HCT116 (cell line): ENCODE data around the gene SGMS2. TPM values are rescaled to one million over a fixed set of nuclear protein-coding genes. Genes with fewer than 3 reads are reported as not detected.

Source experiments
- ATAC-seq: fragments of 200-7000 bp; cut with Tn5 transposase; 2 replicates; pipeline ENCODE4 v1.9.1; 2020; ENCODE audit warnings: mild to moderate bottlenecking, moderate library complexity
- BruUV-seq: library from RNA; stranded (reverse); fragments of 400-500 nt; replicated peaks from 2 replicates; lab custom pipeline; 2021; lab: Mats Ljungman, UMichigan
- CTCF ChIA-PET: fragments of 300-600 bp; sonication (Branson Sonifier 250); formaldehyde crosslinking; loops from one replicate; lab custom pipeline; 2021; ENCODE audit warnings: antibody characterized with exemption; lab: Charles Lee
- POLR2A ChIA-PET: fragments of 300-600, 350-600 bp; sonication (Branson Sonifier 250); formaldehyde crosslinking; loops from one replicate; lab custom pipeline; 2021; ENCODE audit warnings: antibody characterized with exemption; lab: Charles Lee
- RAD21 ChIA-PET, 2 experiments: fragments of 300-600 bp; sonication (Branson Sonifier 250); formaldehyde crosslinking; loops; one replicate each; lab custom pipeline; 2023; ENCODE audit warnings: low total read pairs in 2 of 2; ENCODE audit not compliant: uncharacterized antibody in 2 of 2, unreplicated experiment in 2 of 2, low non-redundant PET in 1 of 2; lab: Charles Lee
- DNase-seq: peaks from one replicate; pipeline ENCODE4 v3.0.0-alpha.2; 2010; ENCODE audit warnings: low read depth, low spot score
- H2AFZ ChIP-seq: fragments of 200-600 bp; shearing (Covaris generic), sonication (generic); 2 replicates; pipeline ENCODE4 v1.6.1; 2017; ENCODE audit warnings: low read depth, mixed run types, mixed read lengths, antibody characterized with exemption, low read length; ENCODE audit not compliant: poor library complexity, severe bottlenecking
- H3K27ac ChIP-seq: 2 replicates; pipeline ENCODE4 v1.5.1; 2012; ENCODE audit warnings: low read depth, low read length
- H3K27me3 ChIP-seq: fragments of 200-600 bp; sonication (generic); 2 replicates; pipeline ENCODE4 v1.6.1; 2016; ENCODE audit warnings: mixed run types, low read length, mixed read lengths; ENCODE audit not compliant: insufficient read depth
- H3K36me3 ChIP-seq, 2 experiments: fragments of 200-500 bp in 1 of 2; fragments of 200-600 bp in 1 of 2; sonication (Bioruptor generic) in 1 of 2; sonication (generic) in 1 of 2; 2 replicates each; pipeline versions ENCODE4 v1.5.1 to v1.6.1; 2014 to 2016; ENCODE audit warnings: low read length in 2 of 2, inconsistent platforms in 1 of 2, mixed read lengths in 1 of 2, mixed run types in 1 of 2; ENCODE audit not compliant: insufficient read depth in 2 of 2, control insufficient read depth in 1 of 2
- H3K4me1 ChIP-seq, 2 experiments: fragments of 200-600 bp in 1 of 2; sonication (generic) in 1 of 2; 2 replicates each; pipeline versions ENCODE4 v1.5.1 to v1.6.1; 2012 to 2017; ENCODE audit warnings: low read length in 2 of 2, inconsistent platforms in 1 of 2, mild to moderate bottlenecking in 1 of 2, mixed read lengths in 1 of 2, mixed run types in 1 of 2, moderate library complexity in 1 of 2; ENCODE audit not compliant: insufficient read depth in 2 of 2, control insufficient read depth in 1 of 2
- H3K4me2 ChIP-seq: fragments of 200-600 bp; sonication (generic); 2 replicates; pipeline ENCODE4 v1.6.1; 2017; ENCODE audit warnings: mixed run types, low read length, mixed read lengths
- H3K4me3 ChIP-seq, 2 experiments: fragments of 200-600 bp in 1 of 2; sonication (generic) in 1 of 2; replicated peaks in 1 of 2; 2 replicates each; pipeline ENCODE4 v1.5.1; 2011 to 2016; ENCODE audit warnings: low read length in 2 of 2, control low read depth in 1 of 2, low read depth in 1 of 2, mild to moderate bottlenecking in 1 of 2, mixed read lengths in 1 of 2, mixed run types in 1 of 2
- H3K79me2 ChIP-seq: fragments of 200-600 bp; sonication (generic); 2 replicates; pipeline ENCODE4 v1.6.1; 2017; ENCODE audit warnings: mild to moderate bottlenecking, mixed run types, low read length, moderate library complexity, mixed read lengths; ENCODE audit not compliant: insufficient read depth
- H3K9ac ChIP-seq: fragments of 200-600 bp; sonication (generic); 2 replicates; pipeline ENCODE4 v1.6.1; 2016; ENCODE audit warnings: low read length, mixed read lengths
- H3K9me2 ChIP-seq: fragments of 200-600 bp; sonication (generic), shearing (Covaris generic); 2 replicates; pipeline ENCODE4 v1.6.1; 2017; ENCODE audit warnings: mixed run types, mild to moderate bottlenecking, moderate library complexity; ENCODE audit not compliant: insufficient read depth
- H3K9me3 ChIP-seq, 2 experiments: fragments of 200-500 bp in 1 of 2; fragments of 200-600 bp in 1 of 2; sonication (Bioruptor generic) in 1 of 2; sonication (generic) in 1 of 2; 2 replicates each; pipeline ENCODE4 v1.6.1; 2014 to 2017; ENCODE audit warnings: low read length in 2 of 2, mixed read lengths in 2 of 2, inconsistent platforms in 1 of 2, low read depth in 1 of 2, mild to moderate bottlenecking in 1 of 2, mixed run types in 1 of 2, moderate library complexity in 1 of 2; ENCODE audit not compliant: control insufficient read depth in 1 of 2, insufficient read depth in 1 of 2
- H4K20me1 ChIP-seq: fragments of 200-600 bp; sonication (generic), shearing (Covaris generic); 2 replicates; pipeline ENCODE4 v1.6.1; 2017; ENCODE audit warnings: mixed run types, mild to moderate bottlenecking, moderate library complexity; ENCODE audit not compliant: insufficient read depth
- CBX3 ChIP-seq: IDR thresholded peaks from 2 replicates; pipeline ENCODE4 v1.6.1; 2012; ENCODE audit warnings: low read depth
- CEBPB ChIP-seq: IDR thresholded peaks from 2 replicates; pipeline ENCODE4 v1.6.1; 2012; ENCODE audit warnings: low read depth
- EGR1 ChIP-seq: IDR thresholded peaks from 2 replicates; pipeline ENCODE4 v1.6.1; 2012; ENCODE audit warnings: low read depth
- ELF1 ChIP-seq: IDR thresholded peaks from 2 replicates; pipeline ENCODE4 v1.6.1; 2012; ENCODE audit warnings: low read depth, borderline replicate concordance
- EZH2 ChIP-seq: fragments of 200-600 bp; sonication (generic); IDR thresholded peaks from 2 replicates; pipeline ENCODE4 v1.6.1; 2017; ENCODE audit warnings: antibody characterized with exemption, mixed run types
- EZH2phosphoT487 ChIP-seq: fragments of 200-600 bp; IDR thresholded peaks from 2 replicates; pipeline ENCODE4 v1.6.1; 2018; ENCODE audit warnings: antibody characterized with exemption, borderline replicate concordance
- FOSL1 ChIP-seq: IDR thresholded peaks from 2 replicates; pipeline ENCODE4 v1.6.1; 2012; ENCODE audit warnings: low read depth
- JUND ChIP-seq: IDR thresholded peaks from 2 replicates; pipeline ENCODE4 v1.6.1; 2012
- POLR2A ChIP-seq: IDR thresholded peaks from 2 replicates; pipeline ENCODE4 v1.7.0; 2011; ENCODE audit warnings: borderline replicate concordance; ENCODE audit not compliant: insufficient read depth, insufficient read length; ENCODE audit errors: extremely low read depth
- RAD21 ChIP-seq: IDR thresholded peaks from 2 replicates; pipeline ENCODE4 v1.6.1; 2012; ENCODE audit warnings: low read depth, mild to moderate bottlenecking
- SIN3A ChIP-seq: IDR thresholded peaks from 2 replicates; pipeline ENCODE4 v1.6.1; 2012; ENCODE audit warnings: low read depth
- SP1 ChIP-seq: IDR thresholded peaks from 2 replicates; pipeline ENCODE4 v1.6.1; 2012; ENCODE audit warnings: low read depth
- TCF7L2 ChIP-seq: IDR thresholded peaks from 2 replicates; pipeline ENCODE4 v1.7.0; 2011; ENCODE audit warnings: borderline replicate concordance, inconsistent platforms; ENCODE audit not compliant: insufficient read depth, insufficient read length; ENCODE audit errors: extremely low read depth
- YY1 ChIP-seq: IDR thresholded peaks from 2 replicates; pipeline ENCODE4 v1.6.1; 2011; ENCODE audit warnings: low read length, low read depth, moderate library complexity, mild to moderate bottlenecking; ENCODE audit not compliant: insufficient replicate concordance; ENCODE audit errors: extremely low read depth
- ZFX ChIP-seq: fragments of 450-650 bp; IDR thresholded peaks from 2 replicates; pipeline ENCODE4 v1.6.1; 2017
- ZNF274 ChIP-seq: fragments of 200-500 bp; sonication (Bioruptor generic); IDR thresholded peaks from 2 replicates; pipeline ENCODE4 v1.6.1; 2014; ENCODE audit warnings: mild to moderate bottlenecking, low read depth, low read length, inconsistent platforms
- intact Hi-C: fragments of 100-400 bp; cut with micrococcal nuclease; formaldehyde crosslinking; loops from 2 replicates; pipeline ENCODE4 v1.10.0; 2022
- total RNA-seq: library from RNA; stranded (reverse); gene quantifications from one replicate; pipeline ENCODE4 v1.2.1, GENCODE V29; 2021; ENCODE audit not compliant: unreplicated experiment
- TF ChIP-seq, protein P1 (sequence below): IDR thresholded peaks from 2 replicates; pipeline ENCODE4 v1.6.1; 2012
- TF ChIP-seq, protein P2 (sequence below): IDR thresholded peaks from 2 replicates; pipeline ENCODE4 v1.6.1; 2011; ENCODE audit warnings: mild to moderate bottlenecking, low read length, moderate library complexity; ENCODE audit not compliant: insufficient replicate concordance; ENCODE audit errors: extremely low read depth
- TF ChIP-seq, protein P3 (sequence below): IDR thresholded peaks from 2 replicates; pipeline ENCODE4 v1.6.1; 2012; ENCODE audit warnings: low read depth
- TF ChIP-seq, protein P4 (sequence below): IDR thresholded peaks from 2 replicates; pipeline ENCODE4 v1.6.1; 2012

SGMS2 gene
- total RNA-seq, 1 experiment from 2014 or later: 36.6 TPM

DNA sequence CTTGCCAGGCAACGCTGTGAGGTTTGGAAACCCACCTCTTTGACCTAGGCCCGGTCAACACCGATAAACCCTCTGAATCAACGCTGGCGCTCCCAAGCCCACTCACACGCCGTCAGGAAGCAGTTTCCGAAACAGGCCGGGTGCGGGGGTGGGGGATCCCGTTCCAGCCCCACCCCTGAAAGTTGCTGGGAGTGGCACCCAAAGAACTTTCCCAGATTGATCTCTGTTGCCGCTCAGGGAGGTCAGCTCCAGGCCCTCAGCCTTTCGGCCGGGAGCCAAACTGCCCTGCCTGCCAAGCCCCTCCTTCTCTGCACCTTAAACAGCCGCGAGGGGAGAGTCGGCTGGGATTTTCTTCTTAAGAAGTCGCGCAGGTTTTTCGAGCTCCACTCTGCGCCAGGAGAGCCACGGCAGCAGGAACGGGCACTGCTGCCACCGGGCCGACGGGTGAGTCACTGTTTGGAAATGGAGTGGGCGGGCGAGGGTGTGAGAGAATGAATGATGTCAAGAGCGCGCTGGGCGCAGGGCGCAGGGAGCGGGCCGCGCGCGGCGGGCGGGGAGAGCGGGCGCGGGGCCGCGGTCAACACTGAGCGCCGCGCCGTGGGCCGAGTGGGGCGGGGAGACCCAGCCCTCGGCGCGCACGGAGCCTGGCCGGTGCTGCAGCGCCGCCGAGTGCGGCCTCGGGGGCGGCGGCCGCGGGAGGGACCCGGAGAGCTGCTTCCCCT is at the start of gene SGMS2 (continued):
- TF ChIP-seq ZNF274 (no peak), FOSL1 (peak; percentile 78), SIN3A (peak; percentile 34; the same call in 1 of the 2 replicates), POLR2A (peak; percentile 72), SP1 (peak; percentile 56), EGR1 (peak; percentile 97), YY1 (peak; percentile 77)

GRCh38 chr4:107777890-107778289 is 46.8 kb upstream of the SGMS2 start:
- POLR2A ChIA-PET: no interaction called here
- no peaks in the 10 kb centered on the region for H4K20me1 ChIP-seq
- no peak for TF ChIP-seq YY1
- no peak for TF ChIP-seq TCF7L2
- TF ChIP-seq SP1: no peak
- no peak for TF ChIP-seq JUND
- TF ChIP-seq, protein P1, sequence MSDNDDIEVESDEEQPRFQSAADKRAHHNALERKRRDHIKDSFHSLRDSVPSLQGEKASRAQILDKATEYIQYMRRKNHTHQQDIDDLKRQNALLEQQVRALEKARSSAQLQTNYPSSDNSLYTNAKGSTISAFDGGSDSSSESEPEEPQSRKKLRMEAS: no peak
- TF ChIP-seq ELF1: no peak
- no peak for TF ChIP-seq ZNF274
- no peak for TF ChIP-seq RAD21
- no peak for TF ChIP-seq CEBPB
- TF ChIP-seq, protein P2, sequence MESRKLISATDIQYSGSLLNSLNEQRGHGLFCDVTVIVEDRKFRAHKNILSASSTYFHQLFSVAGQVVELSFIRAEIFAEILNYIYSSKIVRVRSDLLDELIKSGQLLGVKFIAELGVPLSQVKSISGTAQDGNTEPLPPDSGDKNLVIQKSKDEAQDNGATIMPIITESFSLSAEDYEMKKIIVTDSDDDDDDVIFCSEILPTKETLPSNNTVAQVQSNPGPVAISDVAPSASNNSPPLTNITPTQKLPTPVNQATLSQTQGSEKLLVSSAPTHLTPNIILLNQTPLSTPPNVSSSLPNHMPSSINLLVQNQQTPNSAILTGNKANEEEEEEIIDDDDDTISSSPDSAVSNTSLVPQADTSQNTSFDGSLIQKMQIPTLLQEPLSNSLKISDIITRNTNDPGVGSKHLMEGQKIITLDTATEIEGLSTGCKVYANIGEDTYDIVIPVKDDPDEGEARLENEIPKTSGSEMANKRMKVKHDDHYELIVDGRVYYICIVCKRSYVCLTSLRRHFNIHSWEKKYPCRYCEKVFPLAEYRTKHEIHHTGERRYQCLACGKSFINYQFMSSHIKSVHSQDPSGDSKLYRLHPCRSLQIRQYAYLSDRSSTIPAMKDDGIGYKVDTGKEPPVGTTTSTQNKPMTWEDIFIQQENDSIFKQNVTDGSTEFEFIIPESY: no peak
- TF ChIP-seq EZH2phosphoT487: no peak
- TF ChIP-seq EGR1: no peak
- no peak for TF ChIP-seq CBX3
- TF ChIP-seq, protein P3, sequence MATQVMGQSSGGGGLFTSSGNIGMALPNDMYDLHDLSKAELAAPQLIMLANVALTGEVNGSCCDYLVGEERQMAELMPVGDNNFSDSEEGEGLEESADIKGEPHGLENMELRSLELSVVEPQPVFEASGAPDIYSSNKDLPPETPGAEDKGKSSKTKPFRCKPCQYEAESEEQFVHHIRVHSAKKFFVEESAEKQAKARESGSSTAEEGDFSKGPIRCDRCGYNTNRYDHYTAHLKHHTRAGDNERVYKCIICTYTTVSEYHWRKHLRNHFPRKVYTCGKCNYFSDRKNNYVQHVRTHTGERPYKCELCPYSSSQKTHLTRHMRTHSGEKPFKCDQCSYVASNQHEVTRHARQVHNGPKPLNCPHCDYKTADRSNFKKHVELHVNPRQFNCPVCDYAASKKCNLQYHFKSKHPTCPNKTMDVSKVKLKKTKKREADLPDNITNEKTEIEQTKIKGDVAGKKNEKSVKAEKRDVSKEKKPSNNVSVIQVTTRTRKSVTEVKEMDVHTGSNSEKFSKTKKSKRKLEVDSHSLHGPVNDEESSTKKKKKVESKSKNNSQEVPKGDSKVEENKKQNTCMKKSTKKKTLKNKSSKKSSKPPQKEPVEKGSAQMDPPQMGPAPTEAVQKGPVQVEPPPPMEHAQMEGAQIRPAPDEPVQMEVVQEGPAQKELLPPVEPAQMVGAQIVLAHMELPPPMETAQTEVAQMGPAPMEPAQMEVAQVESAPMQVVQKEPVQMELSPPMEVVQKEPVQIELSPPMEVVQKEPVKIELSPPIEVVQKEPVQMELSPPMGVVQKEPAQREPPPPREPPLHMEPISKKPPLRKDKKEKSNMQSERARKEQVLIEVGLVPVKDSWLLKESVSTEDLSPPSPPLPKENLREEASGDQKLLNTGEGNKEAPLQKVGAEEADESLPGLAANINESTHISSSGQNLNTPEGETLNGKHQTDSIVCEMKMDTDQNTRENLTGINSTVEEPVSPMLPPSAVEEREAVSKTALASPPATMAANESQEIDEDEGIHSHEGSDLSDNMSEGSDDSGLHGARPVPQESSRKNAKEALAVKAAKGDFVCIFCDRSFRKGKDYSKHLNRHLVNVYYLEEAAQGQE: no peak
- TF ChIP-seq, protein P4, sequence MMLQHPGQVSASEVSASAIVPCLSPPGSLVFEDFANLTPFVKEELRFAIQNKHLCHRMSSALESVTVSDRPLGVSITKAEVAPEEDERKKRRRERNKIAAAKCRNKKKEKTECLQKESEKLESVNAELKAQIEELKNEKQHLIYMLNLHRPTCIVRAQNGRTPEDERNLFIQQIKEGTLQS: no peak
- TF ChIP-seq SIN3A: no peak
- TF ChIP-seq ZFX: no peak
- no peak for TF ChIP-seq EZH2
- TF ChIP-seq, all 23 proteins: peak for 0
- BruUV-seq: no TSS peak
- peaks cover 0 to 10% of the 10 kb centered on the region in 2 experiments; a peak in 1 of 4 replicates for H3K9me3 ChIP-seq
- no peaks in the 10 kb centered on the region for H3K4me1 ChIP-seq
- no peak overlapping the region for H3K9ac ChIP-seq
- H3K27me3 ChIP-seq: no peaks in the 10 kb centered on the region
- H3K4me2 ChIP-seq: no peak overlapping the region
- no peaks in the 10 kb centered on the region for H3K9me2 ChIP-seq
- H2AFZ ChIP-seq: no peak overlapping the region
- no peak overlapping the region for H3K27ac ChIP-seq
- intact Hi-C loops: no loop called here
- no peak overlapping the region for H3K4me3 ChIP-seq
- no peaks in the 10 kb centered on the region for H3K79me2 ChIP-seq
- H3K36me3 ChIP-seq: no peaks in the 10 kb centered on the region
- CTCF ChIA-PET: no interaction called here
- RAD21 ChIA-PET: no interaction called here
- ATAC-seq (no peak), DNase-seq (no peak)
